NT2/D1 (cell line): ENCODE data around the gene CDH4.

Experiments
- YY1 ChIP-seq: IDR thresholded peaks from 2 replicates; pipeline ENCODE4 v1.6.1; 2011; ENCODE audit not compliant: insufficient read length, insufficient read depth
- ZNF274 ChIP-seq: IDR thresholded peaks from 2 replicates; pipeline ENCODE4 v1.6.1; 2011; ENCODE audit warnings: mild to moderate bottlenecking, low read depth, low read length

DNA sequence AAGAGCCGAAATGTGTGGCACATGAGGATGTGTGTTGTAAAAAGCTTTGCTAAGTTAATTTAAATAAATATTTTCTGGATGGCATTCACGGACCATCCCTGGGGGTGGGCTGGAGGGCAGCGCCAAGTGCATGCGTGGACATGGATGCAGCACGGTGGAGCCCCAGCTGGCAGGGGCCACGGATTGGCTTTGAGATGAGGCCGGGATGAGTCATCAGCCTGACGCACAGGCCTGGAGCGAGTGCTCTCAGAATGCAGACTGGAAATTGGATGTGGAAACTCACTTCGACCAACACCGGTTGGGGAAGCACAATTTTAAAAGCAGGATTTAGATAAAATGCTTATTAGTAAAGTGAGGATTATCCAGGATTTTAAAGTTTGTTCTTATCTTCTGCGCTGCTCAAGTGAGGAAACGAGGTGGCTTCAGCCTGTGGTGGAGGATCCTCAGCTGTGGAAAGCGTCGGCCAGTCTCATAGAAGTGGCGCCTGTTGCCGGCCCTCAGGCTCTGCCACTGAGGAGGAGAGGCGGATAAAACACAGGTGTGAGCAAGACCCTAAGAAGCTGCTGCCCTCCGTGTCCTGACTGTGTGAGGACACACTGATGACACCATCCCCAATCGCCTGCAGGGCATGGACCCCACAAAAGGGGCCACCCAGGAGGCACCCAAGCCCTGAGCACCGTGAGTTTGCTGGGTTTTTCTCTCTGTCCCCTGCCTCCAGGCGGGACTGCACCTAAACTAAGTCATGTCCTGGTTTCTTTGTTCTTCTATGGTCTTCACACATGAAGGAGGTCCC, 279.7 kb downstream of the CDH4 start:
- TF ChIP-seq YY1 (no peak), ZNF274 (no peak)
